ENCODE data around the gene UGT1A5. TPM values are rescaled to one million over a fixed set of nuclear protein-coding genes. Genes with fewer than 3 reads are reported as not detected.

The UGT1A5 gene
- total and polyA plus RNA-seq, 2 of the 13 experiments (the other 11 are each of a cell fraction or from before 2014, with no cell fraction given): not detected

GRCh38 chr2:233743464-233744259, 31.0 kb downstream of the UGT1A5 start:
- H3K36me3 ChIP-seq (replicated peaks in 1 of 2; ENCODE audit: control insufficient read depth in 1 of 2, insufficient read depth in 2 of 2, low read length in 2 of 2): no peaks in the 10 kb centered on the region
- intact Hi-C loops (cut with micrococcal nuclease; ENCODE audit: unreplicated experiment) (no loop called here), in situ Hi-C loops (cut with HindIII; ENCODE audit: extremely low pct_ligation_motif_present, low pct_unique_long_range_greater_than_20kb) (no loop called here)
- ChIA-PET POLR2A (no interaction called here), CTCF (ENCODE audit: low intra/inter-chr PET ratio, low total read pairs) (no interaction called here)
- H3K27me3 ChIP-seq (ENCODE audit: control insufficient read depth in 1 of 2, insufficient read depth in 2 of 2, low read length in 2 of 2): peaks cover 1 to 55% of the 10 kb centered on the region in 2 experiments; a peak in 4 of 5 replicates
- no peak overlapping the region for H3K9ac ChIP-seq (ENCODE audit: insufficient read depth, low read depth, low read length)
- H2AFZ ChIP-seq (ENCODE audit: low read length): no peak overlapping the region
- FAIRE-seq: no peak
- no peak overlapping the region for H3K4me2 ChIP-seq (ENCODE audit: low read depth, low read length)
- no peak for ATAC-seq
- TF ChIP-seq ZNF816 (CRISPR knock-in tag; IDR thresholded peaks at IDR 0.05; ENCODE audit: borderline replicate concordance) (no peak), ZNF564 (CRISPR knock-in tag; IDR thresholded peaks at IDR 0.05) (no peak), PHF5A (CRISPR knock-in tag; IDR thresholded peaks at IDR 0.05; ENCODE audit: low read depth, unreplicated experiment) (no peak), TBP (CRISPR knock-in tag; IDR thresholded peaks at IDR 0.05) (no peak), ZNF614 (CRISPR knock-in tag; IDR thresholded peaks at IDR 0.05; ENCODE audit: borderline replicate concordance) (no peak), LCORL (IDR thresholded peaks at IDR 0.05) (no peak), LCORL (CRISPR knock-in tag; IDR thresholded peaks at IDR 0.05) (no peak), KMT2A (CRISPR knock-in tag; IDR thresholded peaks at IDR 0.05) (no peak)
- no peaks in the 10 kb centered on the region for H4K20me1 ChIP-seq (ENCODE audit: insufficient read depth, low read length)
- BruUV-seq (replicated peaks): no TSS peak
- WGBS (ENCODE audit: low lambda C conversion rate): 94% methylated on average over 45 of the region's 46 CpGs
- H3K4me3 ChIP-seq (replicated peaks in 1 of 3; ENCODE audit: insufficient read depth in 1 of 3, low read depth in 2 of 3, low read length in 3 of 3): no peak overlapping the region
- DNase-seq (ENCODE audit: low spot score): no peak
- H3K9me3 ChIP-seq (ENCODE audit: low read length): no peaks in the 10 kb centered on the region
- H3K79me2 ChIP-seq (ENCODE audit: insufficient read depth, low read length): no peaks in the 10 kb centered on the region
- H3K4me1 ChIP-seq (ENCODE audit: insufficient read depth, low read length): peaks cover 40% of the 10 kb centered on the region
- no peak overlapping the region for H3K27ac ChIP-seq (ENCODE audit: extremely low read length, insufficient read depth, low read length)

Measured in HepG2 (cell line).